Activated CD4-positive, alpha-beta memory T cell treated with anti-CD3 and anti-CD28 coated beads for 36 hours (primary cell): ENCODE data around the gene IFTAP. TPM values are rescaled to one million over a fixed set of nuclear protein-coding genes. Genes with fewer than 3 reads are reported as not detected.

Experiments used
- CTCF ChIA-PET: fragments of 350-600 bp; sonication (Branson Sonifier 250); formaldehyde crosslinking; loops from one replicate; lab custom pipeline; 2021; ENCODE audit warnings: antibody characterized with exemption, inconsistent platforms; lab: Charles Lee
- POLR2A ChIA-PET: fragments of 350-600 bp; sonication (Branson Sonifier 250); formaldehyde crosslinking; loops from one replicate; lab custom pipeline; 2021; ENCODE audit warnings: antibody characterized with exemption; lab: Charles Lee
- DNase-seq: peaks from one replicate; pipeline ENCODE4 v3.0.0-alpha.2; 2020
- H3K27ac Mint-ChIP-seq: one replicate; pipeline ENCODE4 v1.8.0; 2021; ENCODE audit warnings: mixed read lengths
- H3K27me3 Mint-ChIP-seq: one replicate; pipeline ENCODE4 v1.8.0; 2021; ENCODE audit warnings: mixed read lengths
- H3K36me3 Mint-ChIP-seq: one replicate; pipeline ENCODE4 v1.8.0; 2021; ENCODE audit warnings: mixed read lengths
- H3K4me1 Mint-ChIP-seq: one replicate; pipeline ENCODE4 v1.8.0; 2021; ENCODE audit warnings: low read depth, mixed read lengths
- H3K4me3 Mint-ChIP-seq: one replicate; pipeline ENCODE4 v1.8.0; 2021; ENCODE audit warnings: mild to moderate bottlenecking, mixed read lengths
- H3K9me3 Mint-ChIP-seq: one replicate; pipeline ENCODE4 v1.8.0; 2021; ENCODE audit warnings: mixed read lengths
- intact Hi-C: fragments of 100-400 bp; cut with micrococcal nuclease; formaldehyde crosslinking; loops from one replicate; pipeline ENCODE4 v1.15.1; 2023
- total RNA-seq, 2 experiments: library from RNA; stranded (reverse); gene quantifications; one replicate each; pipeline ENCODE4 v1.2.3, GENCODE V29; 2021

IFTAP gene
- total RNA-seq, 2 experiments from 2014 or later: 2.7 to 3.0 TPM

DNA sequence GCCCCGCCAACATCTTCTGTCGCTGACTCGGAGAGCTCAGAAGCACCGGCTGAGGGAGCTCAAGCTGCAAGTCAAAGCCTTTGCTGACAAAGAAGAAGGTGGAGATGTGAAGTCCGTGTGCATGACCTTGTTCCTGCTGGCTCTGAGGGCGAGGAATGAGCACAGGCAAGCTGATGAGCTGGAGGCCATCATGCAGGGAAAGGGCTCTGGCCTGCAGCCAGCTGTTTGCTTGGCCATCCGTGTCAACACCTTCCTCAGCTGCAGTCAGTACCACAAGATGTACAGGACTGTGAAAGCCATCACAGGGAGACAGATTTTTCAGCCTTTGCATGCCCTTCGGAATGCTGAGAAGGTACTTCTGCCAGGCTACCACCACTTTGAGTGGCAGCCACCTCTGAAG is 19.8 kb upstream of the IFTAP start:
- CTCF ChIA-PET: interaction anchor here (0.5 to 5.6 kb wide), 2 partner anchors 10 to 371 kb away, joined by 3 to 41 read pairs; no protein-coding TSS in a partner anchor
- intact Hi-C loops: no loop called here
- Mint-ChIP-seq H3K27ac (no peak overlapping the region), H3K4me3 (no peak overlapping the region), H3K9me3 (no peaks in the 10 kb centered on the region), H3K27me3 (peaks cover 26% of the 10 kb centered on the region), H3K4me1 (no peaks in the 10 kb centered on the region), H3K36me3 (peaks cover 7% of the 10 kb centered on the region)
- POLR2A ChIA-PET: no interaction called here
- DNase-seq: no peak

DNA sequence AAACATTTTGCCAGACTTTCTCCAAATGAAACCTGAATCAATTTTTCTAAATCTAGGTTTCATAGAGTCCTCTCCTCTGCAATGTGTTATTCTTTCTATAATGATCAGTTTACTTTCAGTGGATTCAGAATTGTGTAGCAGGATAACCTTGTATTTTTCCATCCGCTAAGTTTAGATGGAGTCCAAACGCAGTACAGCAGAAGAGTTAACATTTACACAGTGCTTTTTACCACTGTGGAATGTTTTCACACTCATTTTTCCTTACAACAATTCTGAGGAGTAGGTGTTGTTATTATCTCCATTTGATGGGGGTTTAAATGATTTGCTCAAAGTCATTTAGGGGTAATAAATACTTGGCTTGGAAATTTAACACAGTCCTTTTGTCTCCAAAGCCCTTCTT is 16.9 kb upstream of the IFTAP start:
- no peak overlapping the region for H3K4me3 Mint-ChIP-seq
- DNase-seq: no peak
- intact Hi-C loops: no loop called here
- H3K27me3 Mint-ChIP-seq: peaks cover 15% of the 10 kb centered on the region
- ChIA-PET CTCF (interaction anchor here (1.9 to 5.6 kb wide), 2 partner anchors 13 to 169 kb away, joined by 6 to 41 read pairs; no protein-coding TSS in a partner anchor), POLR2A (no interaction called here)
- peaks cover 10% of the 10 kb centered on the region for H3K36me3 Mint-ChIP-seq
- peaks cover 8% of the 10 kb centered on the region for H3K9me3 Mint-ChIP-seq
- H3K4me1 Mint-ChIP-seq: no peaks in the 10 kb centered on the region
- no peak overlapping the region for H3K27ac Mint-ChIP-seq

DNA sequence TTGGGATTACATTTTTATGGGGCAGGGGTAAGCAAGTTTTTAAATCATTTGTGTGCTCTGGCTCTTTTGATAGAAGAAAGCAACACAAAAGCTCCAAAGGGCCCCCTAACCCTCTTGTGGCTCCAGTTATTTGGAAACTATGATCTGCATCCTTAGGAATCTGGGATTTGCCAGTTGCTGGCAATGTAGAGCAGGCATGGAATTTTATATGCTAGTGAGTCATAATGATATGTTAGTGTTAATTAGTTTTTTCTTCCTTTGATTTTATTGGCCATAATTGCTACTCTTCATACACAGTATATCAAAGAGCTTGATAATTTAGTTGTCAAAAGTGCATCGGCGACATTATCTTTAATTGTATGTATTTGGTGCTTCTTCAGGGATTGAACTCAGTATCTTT is 16.4 kb upstream of the IFTAP start:
- DNase-seq: no peak
- Mint-ChIP-seq H3K9me3 (peaks cover 10% of the 10 kb centered on the region), H3K4me3 (no peak overlapping the region), H3K4me1 (no peaks in the 10 kb centered on the region), H3K27ac (no peak overlapping the region), H3K36me3 (peaks cover 10% of the 10 kb centered on the region), H3K27me3 (peaks cover 10% of the 10 kb centered on the region)
- CTCF ChIA-PET: interaction anchor here (5.6 kb wide), 1 partner anchor 13 kb away, joined by 41 read pairs; no protein-coding TSS in a partner anchor
- POLR2A ChIA-PET: no interaction called here
- intact Hi-C loops: no loop called here

DNA sequence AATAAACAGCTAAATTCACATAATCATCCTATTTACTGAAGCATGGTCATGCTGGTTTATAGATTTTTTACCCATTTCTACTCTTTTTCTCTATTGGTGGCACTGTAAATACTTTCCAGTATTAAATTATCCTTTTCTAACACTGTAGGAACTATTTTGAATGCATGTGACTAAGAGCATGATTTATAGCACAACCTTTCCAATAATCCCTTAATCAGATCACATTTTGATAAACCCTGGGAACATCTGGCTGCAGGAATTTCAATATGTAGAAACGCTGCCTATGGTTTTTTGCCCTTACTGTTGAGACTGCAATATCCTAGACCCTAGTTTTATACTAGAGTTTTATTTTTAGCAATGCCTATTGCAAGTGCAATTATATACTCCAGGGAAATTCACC is 15.8 kb upstream of the IFTAP start:
- ChIA-PET CTCF (no interaction called here), POLR2A (no interaction called here)
- DNase-seq: no peak
- Mint-ChIP-seq H3K4me3 (no peak overlapping the region), H3K36me3 (peaks cover 10% of the 10 kb centered on the region), H3K27me3 (peaks cover 11% of the 10 kb centered on the region), H3K9me3 (peaks cover 10% of the 10 kb centered on the region), H3K27ac (no peak overlapping the region), H3K4me1 (no peaks in the 10 kb centered on the region)
- intact Hi-C loops: no loop called here

DNA sequence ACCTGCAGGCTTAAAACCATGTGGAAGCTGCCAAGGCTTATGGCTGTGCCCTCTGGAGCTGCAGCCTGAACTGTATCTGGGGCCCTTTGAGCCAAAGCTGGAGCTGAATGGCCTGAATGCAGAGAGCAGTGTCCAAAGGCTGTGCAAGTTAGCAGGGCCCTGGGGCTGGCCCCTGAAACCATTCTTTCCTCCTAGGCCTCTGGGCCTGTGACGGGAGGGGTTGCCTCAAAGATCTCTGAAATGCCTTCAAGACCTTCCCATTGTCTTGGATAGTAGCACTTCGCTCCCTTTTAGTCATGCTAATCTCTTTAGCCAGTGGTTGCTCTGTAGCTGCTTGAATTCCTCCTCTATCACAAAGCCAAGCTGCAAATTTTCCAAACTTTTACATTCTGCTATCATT is 12.8 kb upstream of the IFTAP start:
- peaks cover 6% of the 10 kb centered on the region for H3K27me3 Mint-ChIP-seq
- no peaks in the 10 kb centered on the region for H3K4me1 Mint-ChIP-seq
- DNase-seq: no peak
- no peak overlapping the region for H3K4me3 Mint-ChIP-seq
- H3K27ac Mint-ChIP-seq: no peak overlapping the region
- ChIA-PET POLR2A (no interaction called here), CTCF (interaction anchor here (0.9 kb wide), 1 partner anchor 17 kb away, joined by 4 read pairs; no protein-coding TSS in a partner anchor)
- H3K9me3 Mint-ChIP-seq: peaks cover 10% of the 10 kb centered on the region
- H3K36me3 Mint-ChIP-seq: peaks cover 3% of the 10 kb centered on the region
- intact Hi-C loops: no loop called here

DNA sequence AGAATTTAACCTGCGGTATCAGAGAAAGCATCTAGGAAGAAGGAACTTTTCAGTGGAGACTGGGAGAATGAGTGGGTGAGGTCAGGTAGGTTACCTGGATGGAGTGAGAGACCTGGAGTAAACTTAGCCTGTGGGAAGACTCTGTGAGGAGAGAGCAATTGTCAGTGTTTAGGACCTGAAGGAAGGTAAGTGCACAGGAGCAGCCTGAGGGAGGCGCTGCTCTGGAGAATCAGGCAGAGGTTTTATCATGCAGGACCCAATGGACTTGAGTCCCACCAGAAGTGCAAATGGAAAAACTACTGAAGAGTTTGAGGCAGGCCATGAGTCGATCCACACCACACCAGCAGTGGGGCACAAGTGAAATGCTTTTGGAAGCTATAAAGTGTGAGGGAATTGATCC is 10.6 kb upstream of the IFTAP start:
- Mint-ChIP-seq H3K4me1 (no peaks in the 10 kb centered on the region), H3K27ac (no peak overlapping the region), H3K27me3 (peaks cover 8% of the 10 kb centered on the region), H3K36me3 (peaks cover 3% of the 10 kb centered on the region), H3K9me3 (peaks cover 10% of the 10 kb centered on the region), H3K4me3 (no peak overlapping the region)
- ChIA-PET POLR2A (no interaction called here), CTCF (no interaction called here)
- DNase-seq: no peak
- intact Hi-C loops: no loop called here

DNA sequence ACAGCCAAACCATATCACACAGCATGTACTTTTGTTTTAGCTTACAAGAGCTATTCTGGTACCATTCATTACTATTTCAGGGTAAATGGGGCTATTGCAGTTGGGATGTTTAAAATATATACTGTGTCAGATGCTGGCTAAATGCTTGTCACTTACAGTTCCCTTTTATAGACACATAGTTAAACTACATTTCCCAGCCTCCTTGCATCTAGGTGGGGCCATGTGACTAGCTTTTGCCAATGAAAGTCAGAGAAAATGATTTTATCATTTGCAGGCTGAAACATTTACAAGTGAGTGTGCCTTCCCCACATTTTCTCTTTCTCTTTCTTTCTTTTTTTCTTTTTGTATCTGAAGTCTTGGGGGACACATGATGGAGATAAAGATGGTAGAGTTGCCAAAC is 7.8 kb upstream of the IFTAP start:
- H3K27ac Mint-ChIP-seq: no peak overlapping the region
- CTCF ChIA-PET: interaction anchor here (0.7 to 1.8 kb wide), 2 partner anchors 22 to 37 kb away, joined by 3 to 11 read pairs; no protein-coding TSS in a partner anchor
- H3K4me1 Mint-ChIP-seq: no peaks in the 10 kb centered on the region
- DNase-seq: no peak
- intact Hi-C loops: no loop called here
- H3K27me3 Mint-ChIP-seq: peaks cover 12% of the 10 kb centered on the region
- H3K9me3 Mint-ChIP-seq: peaks cover 10% of the 10 kb centered on the region
- POLR2A ChIA-PET: no interaction called here
- peaks cover 3% of the 10 kb centered on the region for H3K36me3 Mint-ChIP-seq
- no peak overlapping the region for H3K4me3 Mint-ChIP-seq

DNA sequence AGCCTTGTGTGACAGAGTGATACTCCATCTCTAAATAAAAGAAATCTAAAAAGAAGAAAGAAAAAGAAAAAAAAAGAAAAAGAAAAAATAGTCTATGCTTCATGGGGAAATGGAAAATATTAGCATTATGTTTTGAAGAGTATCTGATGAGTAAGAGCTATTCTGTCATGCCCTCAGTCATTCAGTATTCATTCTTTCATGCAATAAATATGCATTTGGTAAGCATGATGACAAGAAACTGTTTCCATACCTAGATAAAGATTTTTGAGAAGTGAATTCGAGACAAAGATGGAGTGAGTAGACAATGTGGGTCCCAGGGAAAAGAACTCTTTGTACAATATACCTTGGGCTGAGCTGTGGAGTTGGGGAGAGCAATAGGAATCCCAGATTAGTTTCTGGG is 6.2 kb upstream of the IFTAP start:
- Mint-ChIP-seq H3K4me3 (no peak overlapping the region), H3K4me1 (no peaks in the 10 kb centered on the region), H3K9me3 (no peaks in the 10 kb centered on the region), H3K27me3 (peaks cover 17% of the 10 kb centered on the region), H3K27ac (no peak overlapping the region), H3K36me3 (no peaks in the 10 kb centered on the region)
- intact Hi-C loops: no loop called here
- CTCF ChIA-PET: interaction anchor here (1.3 to 1.8 kb wide), 2 partner anchors 23 to 159 kb away, joined by 3 to 11 read pairs; no protein-coding TSS in a partner anchor
- no peak for DNase-seq
- POLR2A ChIA-PET: interaction anchor here (0.6 kb wide), 1 partner anchor 18 kb away, joined by 3 read pairs; no protein-coding TSS in a partner anchor

DNA sequence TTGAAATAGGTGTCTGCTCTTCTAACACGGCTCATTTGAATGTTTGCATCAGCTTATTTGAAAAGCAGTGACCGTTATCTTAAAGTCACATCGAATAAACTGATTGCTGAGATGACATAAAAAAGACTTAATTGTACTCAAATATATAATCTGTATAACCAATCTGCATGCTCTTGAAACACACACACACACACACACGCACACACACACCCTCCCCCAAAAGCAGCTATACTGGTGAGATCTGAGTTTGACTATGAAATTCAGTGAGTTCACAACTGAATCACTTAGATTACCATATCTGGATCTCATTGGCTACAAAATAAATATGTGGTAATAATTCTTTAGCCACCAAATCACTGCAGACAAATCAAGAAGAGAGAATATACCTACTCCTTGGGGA is 3.8 kb upstream of the IFTAP start:
- Mint-ChIP-seq H3K27ac (no peak overlapping the region), H3K4me3 (no peak overlapping the region), H3K4me1 (peaks cover 8% of the 10 kb centered on the region), H3K9me3 (no peaks in the 10 kb centered on the region), H3K27me3 (peaks cover 30% of the 10 kb centered on the region), H3K36me3 (no peaks in the 10 kb centered on the region)
- DNase-seq: no peak
- CTCF ChIA-PET: no interaction called here
- intact Hi-C loops: no loop called here
- POLR2A ChIA-PET: no interaction called here

DNA sequence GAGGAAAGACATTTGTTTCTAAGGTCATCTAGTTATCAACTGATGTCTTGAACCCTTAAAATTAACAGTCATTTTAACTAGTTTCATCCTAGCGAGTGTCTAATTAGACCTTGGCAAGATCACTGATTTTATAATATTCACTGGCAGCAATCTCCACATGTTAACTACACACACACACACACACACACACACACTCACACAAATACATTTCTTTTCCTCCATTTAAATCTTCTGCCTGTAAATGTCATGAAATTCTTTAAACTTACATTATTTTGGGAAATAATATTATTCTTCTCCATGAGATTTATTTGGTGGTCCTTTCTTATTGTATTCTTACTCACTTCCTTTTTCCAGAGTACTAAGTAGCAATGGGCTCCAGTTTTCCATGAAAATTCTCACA is 2.9 kb upstream of the IFTAP start:
- Mint-ChIP-seq H3K27ac (no peak overlapping the region), H3K4me1 (peaks cover 8% of the 10 kb centered on the region), H3K27me3 (peaks cover 33% of the 10 kb centered on the region), H3K36me3 (no peaks in the 10 kb centered on the region), H3K9me3 (no peaks in the 10 kb centered on the region), H3K4me3 (no peak overlapping the region)
- ChIA-PET POLR2A (no interaction called here), CTCF (no interaction called here)
- intact Hi-C loops: no loop called here
- no peak for DNase-seq

DNA sequence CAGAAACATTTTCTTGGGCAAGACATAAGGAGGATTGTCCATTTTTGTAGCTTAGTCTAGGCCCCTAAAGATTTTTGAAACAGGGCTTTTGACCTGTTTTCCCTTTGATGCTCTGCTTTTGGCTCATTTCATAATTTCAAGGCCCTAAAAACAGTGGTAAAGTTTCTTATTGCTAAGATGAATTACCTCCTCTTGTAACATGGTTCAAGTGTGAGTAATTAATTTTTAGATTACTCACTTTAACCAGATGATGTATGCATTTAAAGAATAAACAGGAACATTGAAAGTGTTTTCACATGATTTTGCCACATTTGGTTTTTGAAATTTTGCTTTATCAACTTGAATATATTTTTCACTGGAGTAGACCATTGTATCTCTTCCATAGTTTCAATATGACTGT is 2.6 kb downstream of the IFTAP start:
- Mint-ChIP-seq H3K36me3 (no peaks in the 10 kb centered on the region), H3K9me3 (no peaks in the 10 kb centered on the region), H3K4me3 (no peak overlapping the region), H3K27ac (no peak overlapping the region), H3K4me1 (peaks cover 8% of the 10 kb centered on the region), H3K27me3 (peaks cover 39% of the 10 kb centered on the region)
- ChIA-PET POLR2A (no interaction called here), CTCF (no interaction called here)
- intact Hi-C loops: no loop called here
- DNase-seq: no peak

DNA sequence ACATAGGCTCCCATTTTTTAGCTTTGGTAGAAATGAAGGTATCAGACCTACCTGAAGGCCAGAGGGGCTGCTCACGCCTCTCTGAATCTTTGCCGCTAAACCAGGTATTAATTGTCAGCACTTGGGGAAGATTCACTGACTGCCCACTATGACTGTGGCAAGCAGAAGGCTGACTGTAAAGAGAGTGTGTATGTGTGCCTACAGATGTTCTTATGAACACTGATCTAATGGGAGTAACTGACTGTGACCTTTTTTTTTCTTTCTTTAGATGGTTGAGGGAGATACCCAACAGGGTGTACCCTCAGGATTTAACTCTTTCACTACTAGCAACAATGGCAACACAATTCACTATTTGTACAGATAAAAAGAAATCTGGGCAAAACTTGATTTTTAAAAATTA is 3.7 kb downstream of the IFTAP start, which contains the start of gene RAG2:
Gene RAG2 (minus strand): TSS at position 186 of the 400 bp plus-strand sequence. CDS start 4,068 bp downstream, outside the sequence.
- H3K36me3 Mint-ChIP-seq: no peaks in the 10 kb centered on the region
- POLR2A ChIA-PET: no interaction called here
- H3K4me1 Mint-ChIP-seq: peaks cover 8% of the 10 kb centered on the region
- no peak within 1 kb of the TSS for H3K27ac Mint-ChIP-seq
- CTCF ChIA-PET: no interaction called here
- peaks cover 38% of the 10 kb centered on the region for H3K27me3 Mint-ChIP-seq
- DNase-seq: no peak
- intact Hi-C loops: no loop called here
- H3K4me3 Mint-ChIP-seq: no peak within 1 kb of the TSS
- no peaks in the 10 kb centered on the region for H3K9me3 Mint-ChIP-seq

DNA sequence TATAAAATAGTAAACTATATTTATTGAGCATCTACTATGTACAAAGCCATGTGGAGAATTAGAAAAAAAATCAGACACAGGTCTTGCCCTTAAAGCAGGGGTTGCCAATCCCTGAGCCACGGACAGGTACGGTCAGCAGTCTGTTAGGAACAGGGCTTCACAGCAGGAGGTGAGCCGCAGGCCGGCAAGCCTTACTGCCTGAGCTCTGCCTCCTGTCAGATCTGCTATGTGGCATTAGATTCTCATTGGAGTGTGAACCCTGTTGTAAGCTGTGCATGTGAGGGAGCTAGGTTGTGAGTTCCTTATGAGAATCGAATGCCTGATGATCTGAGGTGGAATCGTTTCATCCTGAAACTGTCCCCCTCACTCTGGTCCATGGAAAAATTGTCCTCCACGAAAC is 5.9 kb downstream of the IFTAP start:
- CTCF ChIA-PET: no interaction called here
- POLR2A ChIA-PET: no interaction called here
- DNase-seq: no peak
- Mint-ChIP-seq H3K4me3 (no peak overlapping the region), H3K27ac (no peak overlapping the region), H3K27me3 (peaks cover 32% of the 10 kb centered on the region), H3K36me3 (no peaks in the 10 kb centered on the region), H3K4me1 (no peaks in the 10 kb centered on the region), H3K9me3 (no peaks in the 10 kb centered on the region)
- intact Hi-C loops: no loop called here
